Trophoblast cell (in vitro differentiated cells and primary cell): ENCODE data around the gene PCSK6.

Source experiments
- DNase-seq, 2 donors: peaks; one replicate each; pipeline ENCODE4 v3.0.0-alpha.2; 2016
- H2AFZ ChIP-seq: 2 replicates; pipeline ENCODE4 v1.6.1; 2013; ENCODE audit warnings: low read length, moderate library complexity, mild to moderate bottlenecking; ENCODE audit not compliant: insufficient read depth, poor library complexity
- H2AK5ac ChIP-seq: 2 replicates; pipeline ENCODE4 v1.6.1; 2013; ENCODE audit warnings: mild to moderate bottlenecking, low read length
- H2BK120ac ChIP-seq: 2 replicates; pipeline ENCODE4 v1.6.1; 2013; ENCODE audit warnings: low read length, mild to moderate bottlenecking, moderate library complexity; ENCODE audit not compliant: insufficient read depth, poor library complexity
- H2BK12ac ChIP-seq: 2 replicates; pipeline ENCODE4 v1.6.1; 2013; ENCODE audit warnings: mild to moderate bottlenecking, low read length, moderate library complexity
- H2BK5ac ChIP-seq: 2 replicates; pipeline ENCODE4 v1.6.1; 2013; ENCODE audit warnings: low read length, low read depth, moderate library complexity, mild to moderate bottlenecking; ENCODE audit not compliant: poor library complexity
- H3K14ac ChIP-seq: 2 replicates; pipeline ENCODE4 v1.6.1; 2013; ENCODE audit warnings: mild to moderate bottlenecking, low read length
- H3K18ac ChIP-seq: 2 replicates; pipeline ENCODE4 v1.6.1; 2013; ENCODE audit warnings: mild to moderate bottlenecking, low read length
- H3K23ac ChIP-seq: 2 replicates; pipeline ENCODE4 v1.6.1; 2013; ENCODE audit warnings: low read length
- H3K27ac ChIP-seq: 2 replicates; pipeline ENCODE4 v1.5.1; 2013; ENCODE audit warnings: low read depth, mild to moderate bottlenecking, inconsistent platforms, low read length, moderate library complexity
- H3K27me3 ChIP-seq: 2 replicates; pipeline ENCODE4 v1.6.1; 2013; ENCODE audit warnings: inconsistent platforms, mild to moderate bottlenecking, low read length, moderate library complexity; ENCODE audit not compliant: insufficient read depth
- H3K36me3 ChIP-seq, 2 experiments: 1 replicate in 1 of 2; 2 replicates in 1 of 2; pipeline ENCODE4 v1.6.1; 2013; ENCODE audit warnings: low read length in 2 of 2, mild to moderate bottlenecking in 2 of 2, moderate library complexity in 1 of 2; ENCODE audit not compliant: insufficient read depth in 2 of 2, control insufficient read depth in 1 of 2
- H3K4ac ChIP-seq: 2 replicates; pipeline ENCODE4 v1.6.1; 2013; ENCODE audit warnings: low read depth, mild to moderate bottlenecking, low read length, moderate library complexity
- H3K4me1 ChIP-seq, 2 experiments: 1 replicate in 1 of 2; 2 replicates in 1 of 2; pipeline ENCODE4 v1.6.1; 2013; ENCODE audit warnings: low read length in 2 of 2, mild to moderate bottlenecking in 2 of 2, moderate library complexity in 1 of 2; ENCODE audit not compliant: insufficient read depth in 2 of 2, control insufficient read depth in 1 of 2
- H3K4me2 ChIP-seq: 2 replicates; pipeline ENCODE4 v1.6.1; 2013; ENCODE audit warnings: inconsistent platforms, mild to moderate bottlenecking, low read length, moderate library complexity
- H3K4me3 ChIP-seq: 2 replicates; pipeline ENCODE4 v1.5.1; 2013; ENCODE audit warnings: mild to moderate bottlenecking, low read depth, low read length, inconsistent platforms
- H3K79me1 ChIP-seq: one replicate; pipeline ENCODE4 v1.6.1; 2013; ENCODE audit warnings: low read length
- H3K79me2 ChIP-seq: 2 replicates; pipeline ENCODE4 v1.6.1; 2013; ENCODE audit warnings: low read length, mild to moderate bottlenecking; ENCODE audit not compliant: control insufficient read depth, insufficient read depth, poor library complexity
- H3K9ac ChIP-seq: 2 replicates; pipeline ENCODE4 v1.6.1; 2013; ENCODE audit warnings: mild to moderate bottlenecking, low read length
- H3K9me3 ChIP-seq: 2 replicates; pipeline ENCODE4 v1.6.1; 2013; ENCODE audit warnings: low read depth, mild to moderate bottlenecking, control low read depth, inconsistent platforms, low read length; ENCODE audit not compliant: insufficient read depth
- H4K12ac ChIP-seq: 2 replicates; pipeline ENCODE4 v1.6.1; 2013; ENCODE audit warnings: low read depth, mild to moderate bottlenecking, low read length, moderate library complexity
- H4K8ac ChIP-seq: 2 replicates; pipeline ENCODE4 v1.6.1; 2013; ENCODE audit warnings: low read depth, mild to moderate bottlenecking, low read length, moderate library complexity
- H4K91ac ChIP-seq: one replicate; pipeline ENCODE4 v1.6.1; 2013; ENCODE audit warnings: low read depth, mild to moderate bottlenecking, low read length, moderate library complexity
- WGBS: extraction: QIAGEN DNeasy Blood & Tissue Kit; methylation state at CpG from one replicate; pipeline ENCODE4 v1.1.7; 2013; ENCODE audit warnings: missing lambda C conversion rate; ENCODE audit not compliant: insufficient read length, insufficient coverage; ENCODE audit errors: extremely low coverage; 5-methylcytosine and 5-hydroxymethylcytosine counted together

PCSK6 gene

DNA sequence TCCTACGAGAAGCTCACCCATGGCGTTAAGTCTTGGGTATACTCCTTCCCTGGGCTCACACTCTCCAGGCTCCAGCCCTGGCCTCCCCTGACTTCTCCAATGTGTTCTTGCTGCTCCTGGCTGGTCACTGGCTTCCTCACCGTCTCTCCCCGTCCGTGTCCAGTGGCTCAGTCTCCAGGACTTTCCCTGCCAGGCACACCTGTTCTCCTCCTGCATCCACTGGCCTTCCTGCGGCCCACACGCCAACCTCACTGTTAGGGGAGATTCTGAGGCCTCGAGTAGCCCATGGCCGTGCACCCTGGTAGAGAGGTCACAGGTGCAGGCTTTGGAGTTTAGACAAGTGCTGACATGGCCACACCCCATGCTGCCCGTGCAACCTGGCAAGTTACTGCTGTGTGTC is 102.5 kb downstream of the PCSK6 start:
- no peak overlapping the region for H4K8ac ChIP-seq
- H3K27ac ChIP-seq, result no peak overlapping the region
- no peaks in the 10 kb centered on the region for H3K27me3 ChIP-seq
- peaks cover 3% of the 10 kb centered on the region in 2 experiments for H3K4me1 ChIP-seq
- H2BK5ac ChIP-seq, result no peak overlapping the region
- no CpG with 5 or more reads among the region's 10 CpGs for WGBS
- no peak overlapping the region for H3K18ac ChIP-seq
- no peak overlapping the region for H3K9ac ChIP-seq
- no peaks in the 10 kb centered on the region for H3K36me3 ChIP-seq
- H2AFZ ChIP-seq, result no peak overlapping the region
- no peak overlapping the region for H3K14ac ChIP-seq
- no peak overlapping the region for H2AK5ac ChIP-seq
- no peak overlapping the region for H3K23ac ChIP-seq
- no peak overlapping the region for H3K4me3 ChIP-seq
- DNase-seq, result no peak
- H2BK120ac ChIP-seq, result no peak overlapping the region
- H3K4me2 ChIP-seq, result no peak overlapping the region
- H3K79me1 ChIP-seq, result no peaks in the 10 kb centered on the region
- H3K4ac ChIP-seq, result no peak overlapping the region
- no peak overlapping the region for H2BK12ac ChIP-seq
- no peak overlapping the region for H4K12ac ChIP-seq
- H4K91ac ChIP-seq, result no peak overlapping the region
- peaks cover 1% of the 10 kb centered on the region for H3K9me3 ChIP-seq
- H3K79me2 ChIP-seq, result no peaks in the 10 kb centered on the region

- H2AK5ac ChIP-seq, result no peak overlapping the region
- H2BK120ac ChIP-seq, result no peak overlapping the region
- H2AFZ ChIP-seq, result no peak overlapping the region
- no peaks in the 10 kb centered on the region for H3K36me3 ChIP-seq
- H3K27ac ChIP-seq, result no peak overlapping the region
- H4K12ac ChIP-seq, result no peak overlapping the region
- peaks cover 1% of the 10 kb centered on the region for H3K9me3 ChIP-seq
- no peak overlapping the region for H3K9ac ChIP-seq
- no peak overlapping the region for H3K4me3 ChIP-seq
- no peak overlapping the region for H3K4ac ChIP-seq
- H3K79me2 ChIP-seq, result no peaks in the 10 kb centered on the region
- H4K8ac ChIP-seq, result no peak overlapping the region
- H3K23ac ChIP-seq, result no peak overlapping the region
- no peak overlapping the region for H3K4me2 ChIP-seq
- peaks cover 0 to 3% of the 10 kb centered on the region in 2 experiments for H3K4me1 ChIP-seq
- no peaks in the 10 kb centered on the region for H3K79me1 ChIP-seq
- WGBS, result no CpG with 5 or more reads among the region's 18 CpGs
- no peaks in the 10 kb centered on the region for H3K27me3 ChIP-seq
- H3K14ac ChIP-seq, result no peak overlapping the region
- no peak for DNase-seq
- H2BK5ac ChIP-seq, result no peak overlapping the region
- H2BK12ac ChIP-seq, result no peak overlapping the region
- H3K18ac ChIP-seq, result no peak overlapping the region
- no peak overlapping the region for H4K91ac ChIP-seq
These were observed 103.5 kb downstream of the PCSK6 start for GRCh38 chr15:101386006-101386405.

DNA sequence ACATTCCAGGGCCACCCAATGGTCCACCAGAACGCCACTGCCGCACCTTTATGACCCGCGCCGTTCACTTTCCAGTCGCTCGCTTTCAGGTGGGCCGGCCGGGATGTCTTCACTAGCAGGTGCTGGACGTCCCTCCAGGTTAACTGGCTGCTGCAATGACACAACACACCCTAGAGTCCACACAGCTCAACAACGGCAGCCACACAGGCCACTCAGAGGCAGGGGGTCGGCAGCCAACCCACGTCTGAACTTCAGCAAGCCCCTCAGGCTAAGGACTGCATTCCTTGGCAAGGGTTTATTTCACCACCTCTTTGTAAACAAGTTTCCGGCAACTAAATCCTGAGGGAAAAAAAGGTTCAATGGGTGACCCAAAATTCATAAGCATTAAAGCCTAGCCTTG is 105.2 kb downstream of the PCSK6 start:
- no peak overlapping the region for H3K4me3 ChIP-seq
- no peak overlapping the region for H4K91ac ChIP-seq
- no peak overlapping the region for H3K9ac ChIP-seq
- peaks cover 0 to 3% of the 10 kb centered on the region in 2 experiments for H3K4me1 ChIP-seq
- no peaks in the 10 kb centered on the region for H3K27me3 ChIP-seq
- no peak for DNase-seq
- H3K4me2 ChIP-seq, result no peak overlapping the region
- no peak overlapping the region for H3K14ac ChIP-seq
- no peak overlapping the region for H4K8ac ChIP-seq
- H2AK5ac ChIP-seq, result no peak overlapping the region
- no peaks in the 10 kb centered on the region for H3K36me3 ChIP-seq
- no peak overlapping the region for H2BK12ac ChIP-seq
- no peak overlapping the region for H2AFZ ChIP-seq
- H3K23ac ChIP-seq, result no peak overlapping the region
- no peaks in the 10 kb centered on the region for H3K79me1 ChIP-seq
- WGBS, result no CpG with 5 or more reads among the region's 14 CpGs
- H3K9me3 ChIP-seq, result no peaks in the 10 kb centered on the region
- H2BK5ac ChIP-seq, result no peak overlapping the region
- H4K12ac ChIP-seq, result no peak overlapping the region
- no peak overlapping the region for H3K4ac ChIP-seq
- H3K18ac ChIP-seq, result no peak overlapping the region
- H3K79me2 ChIP-seq, result no peaks in the 10 kb centered on the region
- H3K27ac ChIP-seq, result no peak overlapping the region
- no peak overlapping the region for H2BK120ac ChIP-seq

- Histone ChIP-seq H3K27me3 (no peaks in the 10 kb centered on the region), H3K14ac (no peak overlapping the region), H3K79me1 (no peaks in the 10 kb centered on the region), H3K4me3 (no peak overlapping the region), H3K4ac (no peak overlapping the region), H3K18ac (no peak overlapping the region), H2BK5ac (no peak overlapping the region), H2AK5ac (no peak overlapping the region), H3K79me2 (no peaks in the 10 kb centered on the region), H3K27ac (no peak overlapping the region), H2AFZ (no peak overlapping the region), H4K91ac (no peak overlapping the region), H3K23ac (no peak overlapping the region), H4K8ac (no peak overlapping the region), H3K4me1 (peaks cover 0 to 3% of the 10 kb centered on the region in 2 experiments), H3K9me3 (no peaks in the 10 kb centered on the region), H2BK120ac (no peak overlapping the region), H3K4me2 (no peak overlapping the region), H4K12ac (no peak overlapping the region), H2BK12ac (no peak overlapping the region), H3K36me3 (no peaks in the 10 kb centered on the region), H3K9ac (no peak overlapping the region)
- no peak for DNase-seq
- WGBS, result no CpG with 5 or more reads among the region's 7 CpGs
These were observed 107.0 kb downstream of the PCSK6 start for GRCh38 chr15:101382544-101382943.
